H9 (cell line): Measurements from ENCODE around the gene KLF1. TPM values are rescaled to one million over a fixed set of nuclear protein-coding genes. Genes with fewer than 3 reads are reported as not detected.

ENCODE experiments used
- DNase-seq: peaks from one replicate; pipeline ENCODE4 v3.0.0-alpha.2; 2017
- H2AFZ ChIP-seq: one replicate; pipeline ENCODE4 v1.6.1; 2013; ENCODE audit warnings: mild to moderate bottlenecking, low read length, control low read depth, moderate library complexity
- H2AK5ac ChIP-seq: 2 replicates; pipeline ENCODE4 v1.6.1; 2013; ENCODE audit warnings: low read length, control low read depth, mixed read lengths; ENCODE audit not compliant: insufficient read length
- H2BK120ac ChIP-seq: one replicate; pipeline ENCODE4 v1.6.1; 2013; ENCODE audit warnings: low read depth, mild to moderate bottlenecking, low read length, control low read depth, inconsistent platforms; ENCODE audit not compliant: poor library complexity, severe bottlenecking
- H2BK12ac ChIP-seq: 2 replicates; pipeline ENCODE4 v1.6.1; 2013; ENCODE audit warnings: low read length, control low read depth, mixed read lengths, low read depth; ENCODE audit not compliant: insufficient read length
- H2BK15ac ChIP-seq: 2 replicates; pipeline ENCODE4 v1.6.1; 2013; ENCODE audit warnings: low read depth, low read length, control low read depth
- H2BK20ac ChIP-seq: one replicate; pipeline ENCODE4 v1.6.1; 2013; ENCODE audit warnings: low read depth, mild to moderate bottlenecking, low read length, control low read depth, inconsistent platforms; ENCODE audit not compliant: poor library complexity, severe bottlenecking
- H2BK5ac ChIP-seq: 2 replicates; pipeline ENCODE4 v1.6.1; 2013; ENCODE audit warnings: low read length, control low read depth, mixed read lengths; ENCODE audit not compliant: insufficient read length
- H3K14ac ChIP-seq: 2 replicates; pipeline ENCODE4 v1.6.1; 2013; ENCODE audit warnings: low read length, control low read depth; ENCODE audit not compliant: insufficient read depth
- H3K18ac ChIP-seq: 2 replicates; pipeline ENCODE4 v1.6.1; 2013; ENCODE audit warnings: low read depth, mild to moderate bottlenecking, mixed read lengths, low read length, control low read depth; ENCODE audit not compliant: insufficient read length
- H3K23ac ChIP-seq: 2 replicates; pipeline ENCODE4 v1.6.1; 2013; ENCODE audit warnings: low read length, control low read depth, mixed read lengths, low read depth; ENCODE audit not compliant: insufficient read length
- H3K23me2 ChIP-seq: 2 replicates; pipeline ENCODE4 v1.6.1; 2013; ENCODE audit warnings: low read depth, mild to moderate bottlenecking, mixed read lengths, low read length, control low read depth; ENCODE audit not compliant: insufficient read length, poor library complexity, severe bottlenecking
- H3K27ac ChIP-seq: 2 replicates; pipeline ENCODE4 v1.5.1; 2013; ENCODE audit warnings: low read length, control low read depth, mixed read lengths, low read depth; ENCODE audit not compliant: insufficient read length
- H3K27me3 ChIP-seq: 2 replicates; pipeline ENCODE4 v1.6.1; 2013; ENCODE audit warnings: low read length, control low read depth, inconsistent platforms; ENCODE audit not compliant: insufficient read depth
- H3K4ac ChIP-seq: 2 replicates; pipeline ENCODE4 v1.6.1; 2013; ENCODE audit warnings: low read depth, mild to moderate bottlenecking, control low read depth, inconsistent platforms, low read length, moderate library complexity
- H3K4me1 ChIP-seq: 2 replicates; pipeline ENCODE4 v1.6.1; 2013; ENCODE audit warnings: low read length, control low read depth, inconsistent platforms; ENCODE audit not compliant: insufficient read depth
- H3K4me2 ChIP-seq: 2 replicates; pipeline ENCODE4 v1.6.1; 2013; ENCODE audit warnings: low read length, control low read depth, mixed read lengths; ENCODE audit not compliant: insufficient read length, insufficient read depth
- H3K56ac ChIP-seq: 2 replicates; pipeline ENCODE4 v1.6.1; 2013; ENCODE audit warnings: low read depth, mild to moderate bottlenecking, mixed read lengths, low read length, control low read depth; ENCODE audit not compliant: insufficient read length
- H3K79me1 ChIP-seq: 2 replicates; pipeline ENCODE4 v1.6.1; 2013; ENCODE audit warnings: low read depth, mild to moderate bottlenecking, moderate library complexity, low read length, control low read depth, inconsistent platforms; ENCODE audit not compliant: insufficient read depth, poor library complexity, severe bottlenecking
- H3K79me2 ChIP-seq: 2 replicates; pipeline ENCODE4 v1.6.1; 2013; ENCODE audit warnings: low read length, control low read depth, inconsistent platforms; ENCODE audit not compliant: insufficient read depth
- H3K9ac ChIP-seq: 2 replicates; pipeline ENCODE4 v1.6.1; 2013; ENCODE audit warnings: low read length, control low read depth, mixed read lengths; ENCODE audit not compliant: insufficient read length; ENCODE audit errors: extremely low read depth
- H3K9me3 ChIP-seq: one replicate; pipeline ENCODE4 v1.6.1; 2013; ENCODE audit warnings: low read depth, low read length, inconsistent platforms; ENCODE audit not compliant: control insufficient read depth
- H3T11ph ChIP-seq: one replicate; pipeline ENCODE4 v1.6.1; 2013; ENCODE audit warnings: mild to moderate bottlenecking, low read length, control low read depth, inconsistent platforms
- H4K20me1 ChIP-seq: one replicate; pipeline ENCODE4 v1.6.1; 2013; ENCODE audit not compliant: control insufficient read depth, insufficient read length, insufficient read depth
- H4K5ac ChIP-seq: 2 replicates; pipeline ENCODE4 v1.6.1; 2013; ENCODE audit warnings: low read depth, mild to moderate bottlenecking, mixed read lengths, low read length, control low read depth; ENCODE audit not compliant: insufficient read length
- H4K8ac ChIP-seq: replicated peaks from 2 replicates; pipeline ENCODE4 v1.6.1; 2013; ENCODE audit warnings: low read length, control low read depth, mixed read lengths, low read depth; ENCODE audit not compliant: insufficient read length
- H4K91ac ChIP-seq: 2 replicates; pipeline ENCODE4 v1.6.1; 2013; ENCODE audit warnings: low read depth, mild to moderate bottlenecking, moderate library complexity, mixed read lengths, low read length, control low read depth; ENCODE audit not compliant: insufficient read length
- H3K27ac Mint-ChIP-seq, 3 experiments: 2 replicates in 2 of 3; 3 replicates in 1 of 3; pipeline ENCODE4 v1.8.0; 2020 to 2021; ENCODE audit warnings: mixed read lengths in 3 of 3, mild to moderate bottlenecking in 1 of 3, moderate library complexity in 1 of 3
- H3K27me3 Mint-ChIP-seq: 2 replicates; pipeline ENCODE4 v1.8.0; 2021; ENCODE audit warnings: low read depth, mild to moderate bottlenecking, moderate library complexity, mixed read lengths
- H3K36me3 Mint-ChIP-seq, 3 experiments: 2 replicates in 2 of 3; 3 replicates in 1 of 3; pipeline ENCODE4 v1.8.0; 2020 to 2021; ENCODE audit warnings: low read depth in 3 of 3, mixed read lengths in 3 of 3; ENCODE audit not compliant: insufficient read depth in 1 of 3
- H3K4me1 Mint-ChIP-seq, 2 experiments: 2 replicates each; pipeline ENCODE4 v1.8.0; 2020; ENCODE audit warnings: mixed read lengths in 2 of 2
- H3K4me3 Mint-ChIP-seq, 2 experiments: 2 replicates in 1 of 2; 3 replicates in 1 of 2; pipeline ENCODE4 v1.8.0; 2020 to 2021; ENCODE audit warnings: mild to moderate bottlenecking in 2 of 2, mixed read lengths in 2 of 2, moderate library complexity in 1 of 2
- H3K9me3 Mint-ChIP-seq, 2 experiments: 2 replicates in 1 of 2; 3 replicates in 1 of 2; pipeline ENCODE4 v1.8.0; 2020; ENCODE audit warnings: mild to moderate bottlenecking in 2 of 2, mixed read lengths in 2 of 2, moderate library complexity in 1 of 2
- WGBS: extraction: QIAGEN DNeasy Blood & Tissue Kit; methylation state at CpG from one replicate; pipeline ENCODE4 v1.1.7; 2013; ENCODE audit warnings: missing lambda C conversion rate, low lambda C conversion rate, mixed read lengths; ENCODE audit not compliant: insufficient read length; ENCODE audit errors: extremely low coverage; 5-methylcytosine and 5-hydroxymethylcytosine counted together
- total RNA-seq: library from RNA; stranded (reverse); gene quantifications from 2 replicates; pipeline ENCODE4 v1.2.1, GENCODE V29; 2021
- TF ChIP-seq, protein P1 (sequence below): fragments of 200-600 bp; sonication (generic); conservative IDR thresholded peaks from 3 replicates; pipeline ENCODE4 v1.8.0; 2021; ENCODE audit warnings: antibody characterized with exemption, mild to moderate bottlenecking

KLF1 gene
- total RNA-seq, 1 experiment from 2014 or later, result 0.37 TPM

DNA sequence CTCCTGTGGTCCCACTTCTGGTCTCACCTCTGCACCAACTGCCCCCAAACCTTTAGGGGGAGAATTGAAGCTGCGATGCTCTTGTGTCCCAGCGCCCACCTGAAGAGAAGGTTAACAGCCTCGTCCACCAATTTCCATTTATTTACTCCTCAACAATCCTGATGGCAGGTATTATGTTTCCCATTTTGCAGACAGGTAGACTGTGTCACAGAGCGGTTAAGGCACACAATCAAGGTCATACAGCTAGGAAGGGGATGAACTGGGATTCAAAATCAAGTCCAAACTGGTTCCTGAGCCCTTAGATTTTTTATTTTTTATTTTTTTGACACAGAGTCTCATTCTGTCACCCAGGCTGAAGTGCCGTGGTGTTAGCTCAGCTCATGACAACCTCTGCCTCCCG, 11.9 kb downstream of the KLF1 start:
- H3K18ac ChIP-seq, result no peak overlapping the region
- H3K27me3 ChIP-seq, result no peaks in the 10 kb centered on the region
- no peak overlapping the region for H2BK120ac ChIP-seq
- no peaks in the 10 kb centered on the region; the same call in 1 of the 2 replicates for H3K27me3 Mint-ChIP-seq
- peaks cover 5 to 11% of the 10 kb centered on the region in 2 experiments; a peak in 4 of 5 replicates for H3K9me3 Mint-ChIP-seq
- DNase-seq, result no peak
- H3K4me3 Mint-ChIP-seq, result no peak overlapping the region
- no peaks in the 10 kb centered on the region for H3K23me2 ChIP-seq
- no peaks in the 10 kb centered on the region for H3K4me1 ChIP-seq
- no peak overlapping the region for H4K91ac ChIP-seq
- H3K4me1 Mint-ChIP-seq, result peaks cover 0 to 1% of the 10 kb centered on the region in 2 experiments; a peak in 3 of 4 replicates
- peaks cover 37 to 51% (median 42%) of the 10 kb centered on the region in 3 experiments for H3K36me3 Mint-ChIP-seq
- no peaks in the 10 kb centered on the region for H3K79me1 ChIP-seq
- no peak overlapping the region for H2BK12ac ChIP-seq
- H4K20me1 ChIP-seq, result no peaks in the 10 kb centered on the region
- H3K27ac Mint-ChIP-seq, result no peak overlapping the region; a peak in 1 of 7 replicates
- H2AK5ac ChIP-seq, result no peak overlapping the region
- no peak overlapping the region for H4K8ac ChIP-seq
- H3K79me2 ChIP-seq, result no peaks in the 10 kb centered on the region
- H2BK5ac ChIP-seq, result no peak overlapping the region
- H3K4ac ChIP-seq, result no peak overlapping the region
- no peak overlapping the region for H4K5ac ChIP-seq
- H3K56ac ChIP-seq, result no peak overlapping the region
- TF ChIP-seq, protein P1, sequence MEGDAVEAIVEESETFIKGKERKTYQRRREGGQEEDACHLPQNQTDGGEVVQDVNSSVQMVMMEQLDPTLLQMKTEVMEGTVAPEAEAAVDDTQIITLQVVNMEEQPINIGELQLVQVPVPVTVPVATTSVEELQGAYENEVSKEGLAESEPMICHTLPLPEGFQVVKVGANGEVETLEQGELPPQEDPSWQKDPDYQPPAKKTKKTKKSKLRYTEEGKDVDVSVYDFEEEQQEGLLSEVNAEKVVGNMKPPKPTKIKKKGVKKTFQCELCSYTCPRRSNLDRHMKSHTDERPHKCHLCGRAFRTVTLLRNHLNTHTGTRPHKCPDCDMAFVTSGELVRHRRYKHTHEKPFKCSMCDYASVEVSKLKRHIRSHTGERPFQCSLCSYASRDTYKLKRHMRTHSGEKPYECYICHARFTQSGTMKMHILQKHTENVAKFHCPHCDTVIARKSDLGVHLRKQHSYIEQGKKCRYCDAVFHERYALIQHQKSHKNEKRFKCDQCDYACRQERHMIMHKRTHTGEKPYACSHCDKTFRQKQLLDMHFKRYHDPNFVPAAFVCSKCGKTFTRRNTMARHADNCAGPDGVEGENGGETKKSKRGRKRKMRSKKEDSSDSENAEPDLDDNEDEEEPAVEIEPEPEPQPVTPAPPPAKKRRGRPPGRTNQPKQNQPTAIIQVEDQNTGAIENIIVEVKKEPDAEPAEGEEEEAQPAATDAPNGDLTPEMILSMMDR, result no peak
- H3K9me3 ChIP-seq, result no peaks in the 10 kb centered on the region
- H3T11ph ChIP-seq, result no peak overlapping the region
- H3K9ac ChIP-seq, result no peak overlapping the region
- no peak overlapping the region for H3K14ac ChIP-seq
- no peak overlapping the region for H3K23ac ChIP-seq
- H2AFZ ChIP-seq, result no peak overlapping the region
- H2BK20ac ChIP-seq, result no peak overlapping the region
- H3K27ac ChIP-seq, result no peak overlapping the region
- no CpG with 5 or more reads among the region's 6 CpGs for WGBS
- no peak overlapping the region for H3K4me2 ChIP-seq
- H2BK15ac ChIP-seq, result no peak overlapping the region
